Midbrain (tissue), 1 donor: ENCODE results near the gene TMEM59L.
"Not testable (repeated sequence)": the region's sequence is repeated elsewhere in the genome, so short reads cannot be mapped to it uniquely, and the experiment has no call there.

Experiments used
- DNase-seq: peaks from one replicate; lab custom pipeline; 2025; lab: John Stamatoyannopoulos, UW

TMEM59L gene

GRCh38 chr19:18612772-18613588 lies at the start of gene TMEM59L:
TSS of gene TMEM59L (plus strand) at chr19:18612870. CDS start at chr19:18612959, 89 bp downstream.
- DNase-seq, result peak; percentile 56

GRCh38 chr19:18566953-18567352 lies 45.7 kb upstream of the TMEM59L start:
- DNase-seq, result no peak

GRCh38 chr19:18568367-18568766 lies 44.3 kb upstream of the TMEM59L start:
- DNase-seq, result no peak

- peak; percentile 98 for DNase-seq
These were observed 40.9 kb upstream of the TMEM59L start, which contains the start of gene UBA52 for GRCh38 chr19:18571564-18572344. TSS of gene UBA52 (plus strand) at chr19:18571857. CDS start at chr19:18573301, 1,444 bp downstream.

GRCh38 chr19:18574691-18575291 lies 37.9 kb upstream of the TMEM59L start:
- DNase-seq, result no peak

GRCh38 chr19:18576383-18576782 lies 36.3 kb upstream of the TMEM59L start:
- DNase-seq, result no peak

GRCh38 chr19:18577365-18577914 lies 35.2 kb upstream of the TMEM59L start:
- DNase-seq, result no peak

GRCh38 chr19:18580311-18580710 lies 32.4 kb upstream of the TMEM59L start:
- no peak for DNase-seq

- DNase-seq, result no peak
These were observed 26.4 kb upstream of the TMEM59L start for GRCh38 chr19:18586306-18586705.

GRCh38 chr19:18587561-18587960 lies 25.1 kb upstream of the TMEM59L start:
- DNase-seq, result no peak

- DNase-seq, result peak; percentile 4
These were observed 24.6 kb upstream of the TMEM59L start for GRCh38 chr19:18587962-18588610.

GRCh38 chr19:18588611-18589379 lies 23.9 kb upstream of the TMEM59L start, which contains the start of gene REX1BD:
TSS of gene REX1BD (plus strand) at chr19:18588798. CDS start at chr19:18588802, 4 bp downstream.
- peak; percentile 80 for DNase-seq

- DNase-seq, result peak; percentile 6
These were observed 23.0 kb upstream of the TMEM59L start for GRCh38 chr19:18589380-18590272.

- peak; percentile 68 for DNase-seq
These were observed 22.1 kb upstream of the TMEM59L start for GRCh38 chr19:18590273-18591272.

- DNase-seq, result no peak
These were observed 20.8 kb upstream of the TMEM59L start for GRCh38 chr19:18591735-18592385.

GRCh38 chr19:18592732-18593131 lies 19.9 kb upstream of the TMEM59L start:
- not testable (repeated sequence) for DNase-seq

GRCh38 chr19:18593367-18594095 lies 19.1 kb upstream of the TMEM59L start:
- DNase-seq, result no peak
